ENCODE measurements around the gene ABRACL.
"Not testable (repeated sequence)": the region's sequence is repeated elsewhere in the genome, so short reads cannot be mapped to it uniquely, and the experiment has no call there.

The ABRACL gene

DNA sequence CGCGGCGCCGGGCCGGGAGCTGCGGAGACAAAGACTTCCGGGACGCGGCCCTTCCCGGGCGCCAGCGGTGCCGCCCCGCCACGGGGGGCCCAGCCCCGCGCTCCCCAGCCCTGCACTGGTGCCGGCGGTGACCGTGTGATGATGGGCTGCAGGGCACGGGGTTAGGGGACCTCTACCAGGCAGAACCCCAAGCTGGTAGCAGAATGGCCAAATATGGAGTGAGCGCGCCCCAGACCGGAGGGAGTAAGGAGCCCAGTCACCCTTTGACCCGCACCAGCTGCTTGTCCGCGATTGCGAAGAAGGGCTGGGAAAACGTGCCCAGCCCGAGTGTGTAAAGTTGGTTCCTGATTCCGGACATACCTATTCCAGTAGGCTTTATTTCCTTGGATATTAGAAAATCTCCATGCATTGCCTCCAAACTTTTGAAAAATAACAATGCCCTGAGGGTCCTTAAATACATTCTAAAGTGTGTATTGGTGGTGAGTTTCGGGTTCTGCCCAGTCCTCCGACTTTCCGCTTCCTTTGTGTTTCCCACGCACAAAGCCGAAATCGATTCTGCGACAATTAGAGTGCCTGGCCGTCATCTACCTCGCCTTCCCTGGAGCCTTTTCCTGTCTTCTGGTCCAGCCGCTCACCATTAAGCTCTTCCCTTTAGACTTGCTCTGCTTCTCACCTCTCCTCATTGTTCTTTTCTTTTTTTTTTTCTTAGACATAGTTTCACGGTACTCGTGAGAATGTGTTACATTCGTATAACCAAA is 1.1 kb downstream of the ABRACL start:
- no peaks in the 10 kb centered on the region for H3K9me3 ChIP-seq (ENCODE audit: control insufficient read depth, insufficient read depth, low read depth, low read length)
- H3K27me3 ChIP-seq (ENCODE audit: control insufficient read depth, insufficient read depth, low read length): no peaks in the 10 kb centered on the region
- peak overlapping the region; percentile 85; the same call in 1 of the 2 replicates for H3K27ac ChIP-seq (ENCODE audit: low read depth, low read length)
- peak overlapping the region; percentile 82 for H3K4me3 ChIP-seq (ENCODE audit: low read depth, low read length)
- H3K4me1 ChIP-seq (ENCODE audit: control insufficient read depth, insufficient read depth, low read length): peaks cover 29% of the 10 kb centered on the region
- H3K9ac ChIP-seq (ENCODE audit: low read length): peak overlapping the region; percentile 91
- peaks cover 13% of the 10 kb centered on the region for H3K36me3 ChIP-seq (ENCODE audit: control insufficient read depth, insufficient read depth, low read length)

DNA sequence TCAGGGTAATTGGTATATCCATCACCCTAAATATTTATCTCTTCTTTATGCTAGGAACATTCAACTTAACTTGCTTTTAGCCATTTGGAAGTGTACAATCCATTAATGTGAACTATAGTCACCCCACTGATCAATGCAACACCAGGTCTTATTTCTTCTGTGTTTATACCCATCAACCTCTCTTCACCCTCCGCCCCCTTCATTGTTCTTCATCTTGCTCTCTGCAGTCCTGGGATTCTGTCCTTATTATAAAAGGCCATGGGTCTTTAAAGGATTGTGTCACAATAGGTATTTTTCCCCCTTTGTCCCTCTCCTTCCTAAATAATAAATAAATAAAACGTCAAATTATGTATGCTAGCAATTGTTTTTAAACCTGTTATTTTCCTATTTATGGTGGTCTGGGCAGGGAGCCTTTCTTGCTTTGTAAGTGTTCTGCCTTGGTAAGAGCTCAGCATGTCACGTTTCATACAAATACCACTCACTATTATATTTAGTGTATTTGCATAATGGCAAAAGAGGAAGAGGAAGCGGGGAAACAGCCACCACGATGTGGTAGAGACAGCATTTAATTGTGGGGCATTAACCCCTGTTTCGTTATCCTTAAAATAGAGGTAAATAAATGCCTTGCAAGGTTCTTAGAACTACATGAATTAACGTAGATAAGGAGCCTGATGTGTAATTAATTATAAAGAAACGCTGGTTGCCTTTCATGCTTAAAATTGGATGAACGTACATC is 1.9 kb downstream of the ABRACL start:
- Histone ChIP-seq H3K9ac (ENCODE audit: low read length) (peak overlapping the region; percentile 91), H3K36me3 (ENCODE audit: control insufficient read depth, insufficient read depth, low read length) (peaks cover 20% of the 10 kb centered on the region), H3K4me1 (ENCODE audit: control insufficient read depth, insufficient read depth, low read length) (peaks cover 29% of the 10 kb centered on the region), H3K9me3 (ENCODE audit: control insufficient read depth, insufficient read depth, low read depth, low read length) (no peaks in the 10 kb centered on the region), H3K4me3 (ENCODE audit: low read depth, low read length) (peak overlapping the region; percentile 82), H3K27me3 (ENCODE audit: control insufficient read depth, insufficient read depth, low read length) (no peaks in the 10 kb centered on the region), H3K27ac (ENCODE audit: low read depth, low read length) (no peak overlapping the region)

DNA sequence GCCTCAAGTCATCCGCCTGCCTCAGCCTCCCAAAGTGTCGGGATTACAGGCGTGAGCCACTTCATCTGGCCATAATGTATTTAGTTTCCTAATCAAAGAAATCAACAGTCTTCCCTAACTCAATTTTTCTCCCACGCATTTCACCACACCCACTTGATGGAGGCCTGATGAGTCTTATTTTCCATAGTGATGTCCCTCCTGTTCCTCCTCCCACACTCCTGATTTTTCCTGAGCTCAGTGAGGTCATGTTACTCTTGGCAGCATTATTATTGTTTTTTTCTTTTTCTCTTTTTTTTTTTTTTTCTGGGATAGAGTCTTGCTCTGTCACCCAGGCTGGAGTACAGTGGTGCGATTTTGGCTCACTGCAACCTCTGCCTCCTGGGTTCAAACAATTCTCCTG is 8.9 kb downstream of the ABRACL start:
- Histone ChIP-seq H3K36me3 (ENCODE audit: control insufficient read depth, insufficient read depth, low read length) (peaks cover 68% of the 10 kb centered on the region), H3K27ac (ENCODE audit: low read depth, low read length) (no peak overlapping the region), H3K4me3 (ENCODE audit: low read depth, low read length) (no peak overlapping the region)

DNA sequence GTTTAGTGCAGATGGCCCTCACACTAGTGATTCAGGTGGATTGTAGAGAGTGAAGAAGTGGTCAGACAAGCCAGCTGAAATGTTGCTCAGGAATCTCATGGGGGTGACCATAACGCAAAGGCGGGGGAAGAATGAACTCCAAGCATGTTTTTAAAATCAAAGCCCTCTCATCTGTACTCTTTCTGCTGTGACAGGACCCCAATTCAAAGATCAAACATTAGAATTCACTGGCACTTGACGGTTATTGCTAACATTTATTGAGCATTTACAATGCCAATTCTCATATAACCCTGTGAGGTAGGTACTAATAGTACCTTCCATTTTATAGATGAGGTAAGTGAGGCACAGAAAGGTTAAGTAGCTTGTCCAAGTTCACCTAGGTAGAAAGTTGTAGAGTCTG is 15.7 kb downstream of the ABRACL start:
- no peaks in the 10 kb centered on the region for H3K4me1 ChIP-seq (ENCODE audit: control insufficient read depth, insufficient read depth, low read length)
- H3K9ac ChIP-seq (ENCODE audit: low read length): no peak overlapping the region
- no peak overlapping the region for H3K4me3 ChIP-seq (ENCODE audit: low read depth, low read length)
- H3K27ac ChIP-seq (ENCODE audit: low read depth, low read length): no peak overlapping the region
- H3K36me3 ChIP-seq (ENCODE audit: control insufficient read depth, insufficient read depth, low read length): peaks cover 34% of the 10 kb centered on the region
- no peaks in the 10 kb centered on the region for H3K27me3 ChIP-seq (ENCODE audit: control insufficient read depth, insufficient read depth, low read length)
- H3K9me3 ChIP-seq (ENCODE audit: control insufficient read depth, insufficient read depth, low read depth, low read length): no peaks in the 10 kb centered on the region

More for the DNA sequence above, 8.9 kb downstream of the ABRACL start:
- Histone ChIP-seq H3K4me1 (ENCODE audit: control insufficient read depth, insufficient read depth, low read length) (peaks cover 10% of the 10 kb centered on the region), H3K9me3 (ENCODE audit: control insufficient read depth, insufficient read depth, low read depth, low read length) (no peaks in the 10 kb centered on the region), H3K27me3 (ENCODE audit: control insufficient read depth, insufficient read depth, low read length) (no peaks in the 10 kb centered on the region), H3K9ac (ENCODE audit: low read length) (no peak overlapping the region)

DNA sequence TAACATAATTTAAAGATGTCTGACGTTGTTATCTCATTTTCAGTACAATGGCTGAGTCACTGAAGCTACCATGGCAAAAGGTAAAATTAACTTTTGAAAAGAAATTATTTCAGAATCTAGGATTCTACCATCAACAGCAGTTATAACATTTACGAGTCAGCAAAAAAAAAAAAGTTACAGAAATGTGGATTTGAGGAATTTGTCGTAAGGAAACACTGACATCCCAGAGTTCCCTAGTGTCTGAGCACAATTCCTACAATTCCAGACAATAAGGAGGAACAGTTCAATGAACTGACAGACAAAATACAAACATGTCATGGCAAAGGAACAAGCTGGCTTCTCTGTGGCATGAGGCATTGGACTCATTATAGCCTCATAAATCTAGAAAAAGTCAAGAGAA is 19.1 kb downstream of the ABRACL start:
- H3K4me3 ChIP-seq (ENCODE audit: low read depth, low read length): no peak overlapping the region
- no peak overlapping the region for H3K9ac ChIP-seq (ENCODE audit: low read length)
- no peaks in the 10 kb centered on the region for H3K4me1 ChIP-seq (ENCODE audit: control insufficient read depth, insufficient read depth, low read length)
- H3K27me3 ChIP-seq (ENCODE audit: control insufficient read depth, insufficient read depth, low read length): no peaks in the 10 kb centered on the region
- H3K27ac ChIP-seq (ENCODE audit: low read depth, low read length): no peak overlapping the region
- H3K36me3 ChIP-seq (ENCODE audit: control insufficient read depth, insufficient read depth, low read length): peaks cover 6% of the 10 kb centered on the region
- H3K9me3 ChIP-seq (ENCODE audit: control insufficient read depth, insufficient read depth, low read depth, low read length): no peaks in the 10 kb centered on the region

DNA sequence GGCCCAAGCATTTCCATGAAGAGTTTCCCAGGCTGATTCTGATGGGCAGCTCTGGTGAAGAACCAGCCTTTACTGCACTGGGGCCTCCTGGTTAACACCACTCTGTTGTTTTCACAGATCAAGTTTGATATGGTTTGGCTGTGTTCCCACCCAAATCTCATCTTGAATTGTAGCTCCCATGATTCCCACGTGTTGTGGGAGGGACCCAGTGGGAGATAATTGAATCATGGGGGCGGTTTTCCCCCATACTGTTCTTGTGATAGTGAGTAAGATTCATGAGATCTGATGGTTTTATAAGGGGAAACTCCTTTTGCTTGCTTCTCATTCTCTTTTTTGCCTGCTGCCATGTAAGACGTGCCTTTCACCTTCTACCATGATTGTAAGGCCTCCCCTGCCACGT is 20.4 kb downstream of the ABRACL start:
- H3K4me1 ChIP-seq (ENCODE audit: control insufficient read depth, insufficient read depth, low read length); H3K9me3 ChIP-seq (ENCODE audit: control insufficient read depth, insufficient read depth, low read depth, low read length); H3K9ac ChIP-seq (ENCODE audit: low read length); H3K27me3 ChIP-seq (ENCODE audit: control insufficient read depth, insufficient read depth, low read length); H3K4me3 ChIP-seq (ENCODE audit: low read depth, low read length); H3K27ac ChIP-seq (ENCODE audit: low read depth, low read length); H3K36me3 ChIP-seq (ENCODE audit: control insufficient read depth, insufficient read depth, low read length): not testable (repeated sequence)

DNA sequence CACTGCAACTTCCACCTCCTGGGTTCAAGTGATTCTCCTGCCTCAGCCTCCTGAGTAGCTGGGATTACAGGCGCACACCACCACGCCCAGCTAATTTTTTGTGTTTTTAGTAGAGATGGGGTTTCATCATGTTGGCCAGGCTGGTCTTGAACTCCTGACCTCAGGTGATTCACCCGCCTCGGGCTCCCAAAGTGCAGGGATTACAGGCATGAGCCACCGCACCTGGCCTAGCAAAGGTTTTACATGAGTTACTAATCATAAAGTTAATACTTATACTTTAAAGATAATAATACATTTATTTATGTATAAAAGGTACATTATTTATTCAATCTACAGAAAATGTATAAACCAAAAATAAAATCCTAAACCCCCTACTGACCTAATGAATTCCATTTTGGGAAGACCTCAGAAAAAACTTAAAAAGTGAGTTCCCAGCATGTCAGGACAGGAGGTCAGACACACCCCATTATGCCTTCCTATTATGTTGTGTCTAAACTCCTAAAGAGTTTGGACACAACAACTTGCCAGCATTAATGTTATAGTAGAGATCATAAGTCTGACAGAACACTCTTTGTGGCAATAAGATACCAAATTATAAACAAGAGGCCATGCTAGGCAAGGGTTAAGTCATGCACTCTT is 21.7 kb downstream of the ABRACL start:
- H3K27ac ChIP-seq (ENCODE audit: low read depth, low read length); H3K4me3 ChIP-seq (ENCODE audit: low read depth, low read length); H3K36me3 ChIP-seq (ENCODE audit: control insufficient read depth, insufficient read depth, low read length); H3K4me1 ChIP-seq (ENCODE audit: control insufficient read depth, insufficient read depth, low read length); H3K27me3 ChIP-seq (ENCODE audit: control insufficient read depth, insufficient read depth, low read length); H3K9ac ChIP-seq (ENCODE audit: low read length); H3K9me3 ChIP-seq (ENCODE audit: control insufficient read depth, insufficient read depth, low read depth, low read length): not testable (repeated sequence)

DNA sequence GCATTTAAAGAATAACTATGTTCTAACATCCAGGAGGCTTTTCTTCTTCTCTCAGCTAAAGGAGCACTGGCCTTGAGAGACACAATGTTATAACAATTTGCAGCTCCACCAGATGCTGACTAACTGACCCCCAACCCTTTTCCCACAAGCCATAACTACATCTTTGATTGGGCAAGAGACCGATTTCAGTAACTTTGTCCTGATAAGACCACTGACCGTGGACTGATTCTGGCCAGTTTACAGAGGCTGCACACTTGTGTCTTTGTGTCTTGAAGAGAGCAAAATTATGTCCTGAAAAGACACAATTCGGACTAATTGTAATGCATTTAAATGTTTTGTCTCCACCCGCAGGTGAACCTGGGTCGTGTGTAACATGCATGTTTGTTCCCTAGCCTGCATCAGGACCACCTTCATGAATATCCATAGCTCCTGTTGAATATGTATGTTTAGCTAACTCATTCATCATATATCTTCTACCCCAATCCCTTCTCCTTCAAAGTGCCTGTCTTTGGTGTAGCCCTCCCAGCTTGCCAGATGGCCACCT is 22.3 kb downstream of the ABRACL start:
- H3K9me3 ChIP-seq (ENCODE audit: control insufficient read depth, insufficient read depth, low read depth, low read length): no peaks in the 10 kb centered on the region

DNA sequence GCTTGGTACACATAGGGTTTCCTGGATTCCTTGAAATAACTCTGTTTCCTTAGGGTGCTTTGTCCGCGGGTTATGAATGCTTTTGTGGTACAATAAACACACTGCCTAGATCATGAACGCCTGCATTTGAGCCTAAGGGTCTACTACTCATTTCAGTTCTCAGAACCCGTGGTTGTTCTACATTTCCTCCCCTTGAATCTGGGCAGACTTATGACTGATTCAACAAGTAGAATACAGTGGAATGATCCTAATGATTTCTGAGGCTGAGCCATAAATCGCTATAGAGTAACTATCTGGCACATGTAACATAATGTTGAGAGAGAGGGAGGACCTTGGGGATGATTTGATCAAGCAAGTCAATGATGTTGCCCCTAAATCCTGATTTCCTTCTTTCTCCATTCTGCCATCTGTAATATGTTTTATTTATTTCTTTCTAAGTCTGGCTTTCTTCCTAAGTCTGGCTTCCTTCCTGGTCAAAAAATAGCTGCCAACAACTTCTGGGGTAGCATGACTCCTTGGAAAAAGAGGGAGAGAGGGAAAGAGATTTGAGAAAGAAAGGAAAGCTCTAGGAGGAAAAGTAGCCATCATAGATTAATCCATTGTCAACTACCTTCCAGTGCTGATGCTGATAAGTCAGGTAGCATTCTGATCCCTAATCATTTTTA is 23.0 kb downstream of the ABRACL start:
- Histone ChIP-seq H3K36me3 (ENCODE audit: control insufficient read depth, insufficient read depth, low read length) (no peaks in the 10 kb centered on the region), H3K9me3 (ENCODE audit: control insufficient read depth, insufficient read depth, low read depth, low read length) (no peaks in the 10 kb centered on the region), H3K9ac (ENCODE audit: low read length) (no peak overlapping the region), H3K27ac (ENCODE audit: low read depth, low read length) (no peak overlapping the region), H3K27me3 (ENCODE audit: control insufficient read depth, insufficient read depth, low read length) (no peaks in the 10 kb centered on the region), H3K4me3 (ENCODE audit: low read depth, low read length) (no peak overlapping the region), H3K4me1 (ENCODE audit: control insufficient read depth, insufficient read depth, low read length) (no peaks in the 10 kb centered on the region)

More for the DNA sequence above, 22.3 kb downstream of the ABRACL start:
- H3K27ac ChIP-seq (ENCODE audit: low read depth, low read length): no peak overlapping the region
- no peaks in the 10 kb centered on the region for H3K27me3 ChIP-seq (ENCODE audit: control insufficient read depth, insufficient read depth, low read length)
- H3K36me3 ChIP-seq (ENCODE audit: control insufficient read depth, insufficient read depth, low read length): no peaks in the 10 kb centered on the region
- no peak overlapping the region for H3K9ac ChIP-seq (ENCODE audit: low read length)
- H3K4me3 ChIP-seq (ENCODE audit: low read depth, low read length): no peak overlapping the region
- no peaks in the 10 kb centered on the region for H3K4me1 ChIP-seq (ENCODE audit: control insufficient read depth, insufficient read depth, low read length)

DNA sequence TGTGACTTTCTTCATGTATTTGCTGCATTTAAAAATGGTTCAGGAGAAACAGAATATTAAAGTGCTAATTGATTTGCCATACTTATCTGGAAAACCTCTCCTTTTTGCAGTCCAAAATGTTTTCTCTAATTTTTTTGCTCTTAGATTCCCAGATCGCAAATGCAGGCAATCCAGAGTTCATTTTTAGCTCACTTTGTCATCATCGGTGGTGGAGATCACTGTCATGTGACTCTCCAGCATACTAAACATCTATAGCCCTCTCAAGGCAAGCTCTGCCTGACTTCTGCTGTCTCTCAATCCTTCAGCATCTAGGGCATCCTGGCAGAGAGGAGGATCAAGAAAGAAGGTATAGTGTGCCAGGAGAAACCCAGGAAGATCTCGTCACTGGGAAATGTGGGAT is 24.8 kb downstream of the ABRACL start:
- Histone ChIP-seq H3K27me3 (ENCODE audit: control insufficient read depth, insufficient read depth, low read length) (no peaks in the 10 kb centered on the region), H3K4me1 (ENCODE audit: control insufficient read depth, insufficient read depth, low read length) (no peaks in the 10 kb centered on the region), H3K4me3 (ENCODE audit: low read depth, low read length) (no peak overlapping the region), H3K9ac (ENCODE audit: low read length) (no peak overlapping the region), H3K27ac (ENCODE audit: low read depth, low read length) (no peak overlapping the region), H3K36me3 (ENCODE audit: control insufficient read depth, insufficient read depth, low read length) (no peaks in the 10 kb centered on the region), H3K9me3 (ENCODE audit: control insufficient read depth, insufficient read depth, low read depth, low read length) (no peaks in the 10 kb centered on the region)
